Osteoblast (primary cell): ENCODE results near the gene REG1B. TPM values are rescaled to one million over a fixed set of nuclear protein-coding genes. Genes with fewer than 3 reads are reported as not detected.

ENCODE experiments used
- DNase-seq: peaks from one replicate; pipeline ENCODE4 v3.0.0; 2011; ENCODE audit warnings: low spot score, mixed read lengths; ENCODE audit not compliant: insufficient read length; ENCODE audit errors: missing footprints
- H2AFZ ChIP-seq: 2 replicates; pipeline ENCODE4 v1.6.0; 2011; ENCODE audit warnings: mild to moderate bottlenecking, low read length
- H3K27ac ChIP-seq: 2 replicates; pipeline ENCODE4 v1.5.1; 2011; ENCODE audit warnings: mild to moderate bottlenecking, low read depth, low read length, moderate library complexity
- H3K27me3 ChIP-seq: 2 replicates; pipeline ENCODE4 v1.6.0; 2012; ENCODE audit warnings: mild to moderate bottlenecking, control low read depth, inconsistent platforms, low read length, moderate library complexity; ENCODE audit not compliant: insufficient read depth
- H3K36me3 ChIP-seq: 2 replicates; pipeline ENCODE4 v1.5.1; 2011; ENCODE audit warnings: mild to moderate bottlenecking, low read length, control low read depth, moderate library complexity; ENCODE audit not compliant: insufficient read depth
- H3K4me1 ChIP-seq: 2 replicates; pipeline ENCODE4 v1.5.1; 2011; ENCODE audit warnings: mild to moderate bottlenecking, low read length, control low read depth, moderate library complexity; ENCODE audit not compliant: insufficient read depth
- H3K4me2 ChIP-seq: 2 replicates; pipeline ENCODE4 v1.6.0; 2011; ENCODE audit warnings: mild to moderate bottlenecking, low read length; ENCODE audit not compliant: insufficient read depth
- H3K4me3 ChIP-seq: fragments of 200-600 bp; sonication (generic); 3 replicates; pipeline ENCODE4 v1.5.1; 2012; ENCODE audit warnings: mild to moderate bottlenecking, low read length, inconsistent platforms; ENCODE audit not compliant: insufficient read depth
- H3K79me2 ChIP-seq: 2 replicates; pipeline ENCODE4 v1.6.0; 2012; ENCODE audit warnings: mild to moderate bottlenecking, low read length, control low read depth, inconsistent platforms; ENCODE audit not compliant: insufficient read depth
- H3K9me3 ChIP-seq: 2 replicates; pipeline ENCODE4 v1.5.1; 2011; ENCODE audit warnings: low read depth, low read length, control low read depth
- H4K20me1 ChIP-seq: 2 replicates; pipeline ENCODE4 v1.6.0; 2012; ENCODE audit warnings: mild to moderate bottlenecking, low read length, control low read depth; ENCODE audit not compliant: insufficient read depth
- CTCF ChIP-seq: IDR thresholded peaks from 2 replicates; pipeline ENCODE4 v1.5.1; 2011; ENCODE audit warnings: mild to moderate bottlenecking, low read depth, low read length, moderate library complexity; ENCODE audit errors: extremely low read depth
- total RNA-seq: library from RNA; depleted of rRNA; stranded (reverse); fragments of >200 nt; gene quantifications from 2 replicates; pipeline ENCODE4 v1.2.3, GENCODE V29; 2012

Gene REG1B, protein sequence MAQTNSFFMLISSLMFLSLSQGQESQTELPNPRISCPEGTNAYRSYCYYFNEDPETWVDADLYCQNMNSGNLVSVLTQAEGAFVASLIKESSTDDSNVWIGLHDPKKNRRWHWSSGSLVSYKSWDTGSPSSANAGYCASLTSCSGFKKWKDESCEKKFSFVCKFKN
- not detected in 2 replicates for total RNA-seq

GRCh38 chr2:79087785-79088364, at the start of gene REG1B:
Gene REG1B, minus strand, starts transcription at chr2:79087993. Its CDS starts 381 bp downstream, at chr2:79087612.
- no peak within 1 kb of the TSS for H3K27ac ChIP-seq
- H3K4me2 ChIP-seq, result no peak within 1 kb of the TSS
- no peaks in the 10 kb centered on the region for H3K79me2 ChIP-seq
- no peaks in the 10 kb centered on the region for H3K36me3 ChIP-seq
- DNase-seq, result no peak
- TF ChIP-seq CTCF, result no peak
- H4K20me1 ChIP-seq, result no peaks in the 10 kb centered on the region
- peaks cover 4% of the 10 kb centered on the region for H3K9me3 ChIP-seq
- H3K4me3 ChIP-seq, result no peak within 1 kb of the TSS
- H3K27me3 ChIP-seq, result no peaks in the 10 kb centered on the region
- no peaks in the 10 kb centered on the region for H3K4me1 ChIP-seq
- no peak within 1 kb of the TSS for H2AFZ ChIP-seq

DNA sequence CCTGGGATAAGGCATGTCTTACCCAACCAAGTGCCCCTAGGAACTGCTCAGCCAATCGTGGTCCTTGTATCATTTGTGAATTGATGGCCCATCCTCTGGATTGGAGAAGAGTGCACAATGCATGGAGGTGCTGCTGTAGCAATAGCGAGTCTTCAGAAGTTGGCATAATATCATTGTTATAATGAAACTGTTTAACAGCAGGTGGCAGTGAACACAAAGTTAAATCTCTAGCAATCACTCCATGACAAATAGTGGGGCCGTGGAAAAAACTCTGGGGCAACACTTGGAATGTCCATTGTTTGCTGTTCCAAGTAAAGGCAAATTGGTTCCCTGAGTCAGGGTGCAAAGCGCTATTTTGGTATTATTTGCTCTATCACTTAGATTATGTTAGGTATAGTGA, 43.9 kb upstream of the REG1B start:
- no peaks in the 10 kb centered on the region for H3K27me3 ChIP-seq
- H3K4me2 ChIP-seq, result no peak overlapping the region
- no peaks in the 10 kb centered on the region for H3K4me1 ChIP-seq
- H3K4me3 ChIP-seq, result no peak overlapping the region
- no peaks in the 10 kb centered on the region for H3K36me3 ChIP-seq
- H3K9me3 ChIP-seq, result no peaks in the 10 kb centered on the region
- no peak overlapping the region for H3K27ac ChIP-seq
- no peak overlapping the region for H2AFZ ChIP-seq
- no peak for TF ChIP-seq CTCF
- no peaks in the 10 kb centered on the region for H4K20me1 ChIP-seq
- DNase-seq, result no peak
- no peaks in the 10 kb centered on the region for H3K79me2 ChIP-seq

- H2AFZ ChIP-seq, result no peak overlapping the region
- H3K4me3 ChIP-seq, result no peak overlapping the region
- H3K4me2 ChIP-seq, result no peak overlapping the region
- no peaks in the 10 kb centered on the region for H3K36me3 ChIP-seq
- TF ChIP-seq CTCF, result no peak
- H3K79me2 ChIP-seq, result no peaks in the 10 kb centered on the region
- no peaks in the 10 kb centered on the region for H4K20me1 ChIP-seq
- no peak overlapping the region for H3K27ac ChIP-seq
- no peak for DNase-seq
- no peaks in the 10 kb centered on the region for H3K4me1 ChIP-seq
- H3K27me3 ChIP-seq, result no peaks in the 10 kb centered on the region
- H3K9me3 ChIP-seq, result no peaks in the 10 kb centered on the region
Measured at GRCh38 chr2:79129804-79130203, 42.0 kb upstream of the REG1B start.

DNA sequence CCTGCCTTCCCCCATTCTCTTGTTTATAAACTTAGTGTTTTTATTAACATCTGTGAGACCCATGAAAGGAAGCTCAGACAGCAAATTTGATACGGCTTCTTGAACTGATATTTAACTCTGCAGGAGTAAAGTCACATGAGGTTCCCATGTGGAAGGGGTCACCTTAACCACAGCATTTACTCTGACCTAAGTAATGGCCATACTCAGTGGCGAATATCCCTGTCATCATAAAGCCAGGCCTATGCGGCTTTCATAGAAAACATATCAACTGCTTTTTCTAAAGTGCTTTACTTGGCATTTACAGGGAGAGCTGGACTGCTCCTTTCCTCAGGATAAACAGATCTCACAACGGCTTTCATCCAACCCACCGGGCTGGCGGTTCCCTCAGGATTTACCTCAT, 41.5 kb upstream of the REG1B start:
- H3K27me3 ChIP-seq, result no peaks in the 10 kb centered on the region
- TF ChIP-seq CTCF, result no peak
- no peaks in the 10 kb centered on the region for H4K20me1 ChIP-seq
- H3K9me3 ChIP-seq, result no peaks in the 10 kb centered on the region
- no peak overlapping the region for H2AFZ ChIP-seq
- H3K4me1 ChIP-seq, result no peaks in the 10 kb centered on the region
- no peak overlapping the region for H3K27ac ChIP-seq
- no peak for DNase-seq
- no peaks in the 10 kb centered on the region for H3K36me3 ChIP-seq
- no peak overlapping the region for H3K4me2 ChIP-seq
- H3K79me2 ChIP-seq, result no peaks in the 10 kb centered on the region
- no peak overlapping the region for H3K4me3 ChIP-seq
